Measurements from ENCODE around the gene FAM170B.
A peak's percentile ranks its signal among the peaks of the same experiment; 100 is the strongest.

The FAM170B gene

GRCh38 chr10:49151025-49151445 lies 17.2 kb upstream of the FAM170B start:
- no peak for DNase-seq

GRCh38 chr10:49150426-49150825 lies 16.6 kb upstream of the FAM170B start:
- no peak for DNase-seq

DNA sequence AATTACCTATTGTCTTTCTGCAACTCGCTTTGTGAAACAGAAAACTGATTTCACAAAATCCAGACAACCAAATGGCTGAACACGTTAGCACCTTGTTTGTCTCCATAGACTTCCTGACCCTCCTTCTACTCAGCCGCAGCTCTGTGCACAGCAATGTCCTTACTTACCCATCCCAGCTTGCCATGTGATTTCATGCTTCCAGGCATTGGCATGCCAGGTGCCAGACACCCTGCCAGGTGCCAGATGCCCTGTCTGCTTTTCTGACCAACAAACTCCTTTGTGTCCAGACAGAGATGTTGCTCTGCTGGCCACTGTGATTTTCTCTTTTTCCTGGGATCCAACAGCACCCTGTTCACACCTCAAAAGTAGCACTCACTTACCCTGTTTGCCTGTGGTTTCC lies 16.1 kb upstream of the FAM170B start:
- no peak for DNase-seq

DNA sequence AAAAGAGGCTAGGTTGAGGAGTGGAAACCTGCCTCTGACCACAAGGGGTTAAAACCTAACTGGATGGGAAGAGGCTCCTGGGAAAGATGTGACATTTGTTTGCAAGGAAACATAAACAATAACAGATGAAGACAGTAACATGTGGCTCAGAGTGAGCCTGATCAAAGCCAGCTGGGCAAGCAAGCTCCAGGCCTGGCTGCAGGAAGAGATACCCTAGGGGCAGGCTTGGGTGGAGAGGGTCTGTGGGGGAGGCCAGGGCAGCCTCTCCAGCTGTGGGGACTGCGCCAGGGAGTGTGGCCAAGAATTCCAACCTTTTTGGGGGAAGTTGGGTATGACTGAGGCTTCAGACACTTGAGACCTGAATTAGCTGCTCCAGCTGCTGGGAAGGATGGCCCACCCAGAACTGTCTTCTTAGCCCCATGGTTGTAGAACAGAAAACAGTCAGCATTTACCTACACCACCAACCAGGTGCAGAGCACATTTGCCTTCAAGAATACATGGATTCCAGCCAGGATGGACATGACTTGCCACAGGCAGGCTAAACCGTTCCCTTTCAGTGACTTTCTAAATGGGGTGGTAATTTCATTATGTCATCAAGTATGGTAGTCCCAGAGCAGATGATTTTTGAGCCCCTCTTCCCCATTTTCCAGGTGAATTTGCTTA lies 10.4 kb upstream of the FAM170B start:
- DNase-seq = no peak

GRCh38 chr10:49143249-49143648 lies 9.4 kb upstream of the FAM170B start:
- no peak for DNase-seq

DNA sequence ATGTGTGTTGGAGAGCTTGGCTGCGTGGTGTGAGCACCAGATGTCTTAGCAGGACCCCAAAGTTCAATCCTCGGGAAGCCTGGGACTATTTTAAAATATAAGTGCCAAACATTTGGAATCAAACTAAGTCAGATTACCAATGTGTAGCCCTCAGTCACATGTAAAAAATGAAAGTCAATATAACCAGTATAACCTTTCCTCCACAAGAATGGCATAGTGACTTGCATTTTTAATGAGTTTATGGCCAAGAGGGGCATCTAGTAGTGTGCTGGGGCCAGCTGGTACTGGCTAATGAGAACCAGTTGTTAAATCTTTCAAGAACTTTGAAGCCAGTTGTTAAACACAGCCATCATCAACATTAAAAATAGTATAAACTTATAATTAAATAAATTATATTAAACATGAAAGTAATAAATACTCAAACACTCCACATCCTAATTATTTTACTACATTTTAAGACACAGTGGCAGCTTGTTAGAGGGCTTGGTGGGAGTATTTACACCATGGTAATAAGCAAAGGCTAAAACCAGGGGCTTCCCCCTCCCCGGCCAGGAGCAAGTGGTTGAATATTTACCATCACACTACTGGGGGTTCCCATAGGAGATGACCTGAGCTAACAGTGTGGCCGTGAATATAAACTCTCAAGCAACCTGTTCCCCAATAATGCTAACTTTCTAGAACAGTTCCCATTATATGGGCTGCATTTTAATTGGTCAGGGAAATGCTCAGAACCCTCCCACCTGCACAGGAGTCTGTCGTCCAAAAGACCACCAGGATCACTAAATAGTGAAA lies 7.9 kb upstream of the FAM170B start:
- no peak for DNase-seq

DNA sequence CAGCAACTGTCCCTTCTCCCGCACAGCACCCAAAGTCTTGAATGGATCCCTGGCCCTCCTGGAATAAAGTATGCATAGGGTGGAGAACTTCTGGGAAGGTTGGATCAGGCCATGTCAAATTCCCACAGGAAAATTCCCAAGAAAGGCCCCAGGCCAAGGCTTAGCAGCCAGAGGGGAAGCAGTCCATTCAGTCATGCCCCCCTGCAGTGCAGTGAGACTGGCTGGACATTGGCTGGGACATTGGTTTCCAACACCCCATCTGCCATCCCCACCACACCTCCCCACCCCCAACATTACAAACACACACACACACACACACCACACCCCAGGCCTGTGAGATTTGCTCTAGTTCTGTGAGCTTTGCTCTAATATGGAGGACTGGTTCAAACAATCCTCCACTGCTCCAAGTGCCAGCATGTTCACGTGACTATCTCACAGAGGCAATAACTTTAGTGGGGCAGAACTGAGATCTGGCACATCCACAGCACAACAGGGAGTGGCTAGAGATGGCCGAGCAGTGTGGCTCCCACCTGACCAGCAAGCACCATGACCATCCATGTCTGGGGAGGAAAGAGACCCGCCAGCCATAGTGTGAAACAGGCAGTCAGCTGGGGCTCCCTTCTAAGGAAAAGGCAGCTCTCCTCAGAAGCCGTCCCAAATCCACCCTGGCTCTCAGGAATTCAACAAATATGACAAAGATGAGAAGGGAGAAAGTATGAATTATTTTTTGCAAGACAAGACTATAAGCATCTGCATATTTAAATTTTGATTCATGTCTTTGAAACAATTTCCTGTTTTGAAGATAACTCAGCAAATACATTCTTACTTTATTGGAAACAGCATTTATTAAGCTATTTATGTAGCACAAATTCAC lies 6.7 kb upstream of the FAM170B start:
- no peak for DNase-seq

GRCh38 chr10:49139846-49140195 lies 6.0 kb upstream of the FAM170B start:
- peak; percentile 57 for DNase-seq

GRCh38 chr10:49139028-49139845 lies 5.4 kb upstream of the FAM170B start:
- no peak for DNase-seq

GRCh38 chr10:49138361-49138891 lies 4.6 kb upstream of the FAM170B start:
- DNase-seq = no peak

GRCh38 chr10:49136525-49136924 lies 2.7 kb upstream of the FAM170B start:
- DNase-seq = no peak

DNA sequence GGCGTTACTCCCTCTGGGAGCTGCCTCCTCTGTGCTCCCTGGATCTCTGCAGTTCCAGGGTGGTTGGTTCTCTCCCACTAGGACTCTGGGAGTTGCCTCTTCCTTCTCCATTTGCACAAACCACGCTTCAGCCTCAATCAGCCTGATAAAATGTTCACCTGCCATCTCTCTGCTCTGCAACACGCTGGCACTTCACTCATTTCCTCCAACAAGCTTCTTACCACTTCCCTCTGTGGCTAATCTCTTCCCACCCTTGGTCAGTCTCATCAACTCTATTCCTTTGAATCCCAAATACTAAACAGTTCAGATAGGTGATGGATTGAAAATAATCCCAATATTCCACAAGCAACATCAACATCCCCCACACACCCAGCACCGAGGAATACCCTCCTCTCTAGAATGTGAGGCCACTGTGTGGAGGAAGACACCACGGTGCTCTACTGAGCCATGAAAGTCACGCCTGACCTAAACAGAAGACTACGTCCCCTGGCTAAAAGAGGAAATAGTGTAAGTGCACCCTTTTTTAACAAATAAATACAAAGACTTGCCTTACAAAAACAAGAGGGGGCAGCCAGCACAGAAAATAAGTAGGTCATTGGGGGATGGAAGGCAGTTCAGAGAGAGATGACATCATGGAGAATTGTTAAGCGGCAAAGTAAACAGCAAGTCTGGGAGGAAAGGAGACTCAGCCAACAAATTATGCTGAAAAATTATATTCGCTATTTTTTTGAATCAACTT lies 1.9 kb upstream of the FAM170B start:
- no peak for DNase-seq

GRCh38 chr10:49134327-49134726 lies 506 bp upstream of the FAM170B start:
- no peak for DNase-seq

- DNase-seq = no peak
These were observed 1.5 kb downstream of the FAM170B start for GRCh38 chr10:49132362-49132737.

GRCh38 chr10:49131507-49132361 lies 2.1 kb downstream of the FAM170B start:
- no peak for DNase-seq

GRCh38 chr10:49129376-49129775 lies 4.4 kb downstream of the FAM170B start:
- no peak for DNase-seq

DNA sequence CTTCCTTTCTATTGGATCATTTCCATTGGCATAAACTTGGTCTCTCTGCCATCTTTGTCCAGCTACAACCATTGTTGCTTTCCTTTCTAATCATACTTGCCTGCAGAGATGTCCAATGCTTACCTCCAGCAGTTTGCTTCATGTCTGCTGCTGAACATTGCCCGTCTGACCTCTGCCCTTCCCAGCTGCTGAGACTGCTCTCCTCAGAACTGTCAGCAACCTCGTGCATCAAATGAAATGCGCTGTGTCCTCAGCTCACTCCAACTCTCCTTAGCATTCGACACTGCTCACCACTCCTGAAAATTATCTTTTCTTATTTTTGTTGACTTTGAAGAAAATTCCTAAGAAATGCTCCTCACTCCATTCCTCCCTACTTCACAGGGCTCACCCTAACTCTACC lies 5.0 kb downstream of the FAM170B start:
- no peak for DNase-seq

DNA sequence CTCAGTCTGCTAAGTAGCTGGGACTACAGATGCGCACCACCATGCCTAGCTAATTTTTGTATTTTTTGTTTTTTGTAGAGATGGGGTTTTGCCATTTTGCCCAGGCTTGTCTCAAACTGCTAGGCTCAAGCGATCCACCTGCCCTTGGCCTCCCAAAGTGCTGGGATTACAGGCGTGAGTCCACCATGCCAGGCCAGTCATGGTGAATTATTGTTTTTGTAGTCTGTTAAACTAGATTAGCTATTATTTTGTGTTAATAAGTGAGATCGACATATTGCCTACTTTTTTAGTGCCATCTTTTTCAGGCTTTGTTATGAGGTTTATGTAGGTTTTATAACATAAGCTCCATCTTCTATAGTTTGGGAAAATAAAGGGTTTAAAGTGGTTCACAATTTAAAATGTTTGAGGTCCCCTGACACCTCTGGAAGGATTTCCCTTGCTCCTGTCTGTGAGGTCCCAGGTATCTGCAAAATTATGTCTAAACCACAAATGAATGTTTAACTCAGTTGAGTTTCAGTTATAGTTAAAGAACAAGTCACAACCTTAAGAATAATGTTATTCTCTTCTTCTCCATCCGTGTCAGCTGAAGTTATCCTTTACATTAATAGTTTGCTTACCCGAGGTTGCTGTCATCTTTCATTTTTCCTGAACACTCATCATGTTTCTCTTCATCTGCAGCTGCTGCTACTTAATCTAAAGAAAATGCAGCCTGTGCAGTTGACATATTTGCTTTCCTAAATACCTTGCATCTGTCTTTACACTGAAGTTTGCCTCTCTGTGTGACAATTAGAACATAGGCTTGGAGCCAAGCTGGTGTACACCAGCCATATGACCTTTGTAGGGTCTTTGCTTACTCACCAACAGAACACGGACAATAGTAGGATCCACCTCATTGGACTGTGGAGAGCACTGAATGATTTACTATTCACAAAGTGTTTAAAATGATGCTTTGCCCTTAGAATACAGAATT lies 9.6 kb downstream of the FAM170B start:
- DNase-seq = no peak

DNA sequence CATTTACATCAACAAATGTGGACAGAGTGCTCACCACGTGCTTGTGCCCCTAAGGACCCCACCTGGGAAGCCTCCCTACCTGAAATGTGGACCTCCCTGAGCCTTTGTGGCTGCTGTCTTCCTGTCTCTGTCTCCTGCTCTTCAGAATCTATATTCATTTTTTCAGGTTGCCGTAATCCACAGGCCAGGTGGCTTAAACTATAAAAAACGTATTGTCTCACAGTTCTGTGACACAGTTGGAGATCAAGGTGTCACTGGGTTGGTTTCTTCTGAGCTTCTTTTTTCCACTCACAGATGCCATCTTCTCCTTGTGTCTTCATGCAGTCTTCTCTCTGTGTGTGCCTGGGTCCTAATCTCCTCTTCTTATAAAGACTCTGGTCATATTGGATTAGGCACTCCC lies 12.9 kb downstream of the FAM170B start:
- no peak for DNase-seq

GRCh38 chr10:49119746-49120145 lies 14.1 kb downstream of the FAM170B start:
- DNase-seq = no peak
